Right lobe of liver (tissue), 6 donors: ENCODE results near the gene TESPA1. TPM values are rescaled to one million over a fixed set of nuclear protein-coding genes. Genes with fewer than 3 reads are reported as not detected.
"Not testable (repeated sequence)": the region's sequence is repeated elsewhere in the genome, so short reads cannot be mapped to it uniquely, and the experiment has no call there.

Source experiments
- ATAC-seq, 4 donors: fragments of 200-7000 bp; cut with Tn5 transposase; one replicate each; pipeline ENCODE4 v1.9.1; 2020; ENCODE audit warnings: mild to moderate bottlenecking in 4 of 4, moderate library complexity in 4 of 4
- DNase-seq, 3 donors: peaks; one replicate each; pipeline ENCODE4 v3.0.0-alpha.2; 2020
- H3K27ac ChIP-seq, 3 donors: fragments of 200-600 bp; one replicate each; pipeline ENCODE4 v1.8.0; 2022
- H3K27me3 ChIP-seq, 2 donors: fragments of 200-600 bp; one replicate each; pipeline ENCODE4 v1.8.0; 2022
- H3K36me3 ChIP-seq, 4 donors: fragments of 200-600 bp; sonication (generic) in 1 of 4; one replicate each; pipeline versions ENCODE4 v1.5.1 to v1.8.0; 2017 to 2022; ENCODE audit warnings: control low read depth in 1 of 4
- H3K4me1 ChIP-seq, 4 donors: fragments of 200-600 bp; sonication (generic) in 1 of 4; one replicate each; pipeline versions ENCODE4 v1.5.1 to v1.8.0; 2017 to 2022; ENCODE audit warnings: control low read depth in 1 of 4
- H3K4me3 ChIP-seq, 3 donors: fragments of 200-600 bp; one replicate each; pipeline ENCODE4 v1.8.0; 2022
- H3K9me3 ChIP-seq, 4 donors: fragments of 200-600 bp; sonication (generic) in 1 of 4; one replicate each; pipeline versions ENCODE4 v1.5.1 to v1.8.0; 2017 to 2022; ENCODE audit warnings: control low read depth in 1 of 4
- CTCF ChIP-seq, 4 donors: fragments of 200-600 bp in 3 of 4; fragments of 450-650 bp in 1 of 4; IDR thresholded peaks; one replicate each; pipeline versions ENCODE4 v1.5.1 to v1.8.0; 2016 to 2022; ENCODE audit warnings: antibody characterized with exemption in 4 of 4, mild to moderate bottlenecking in 2 of 4
- POLR2A ChIP-seq: fragments of 450-650 bp; IDR thresholded peaks from one replicate; pipeline ENCODE4 v1.6.1; 2017; ENCODE audit warnings: antibody characterized with exemption, mild to moderate bottlenecking
- WGBS: methylation state at CpG from one replicate; pipeline ENCODE4 v1.1.6; 2018; ENCODE audit warnings: low coverage, low lambda C conversion rate; ENCODE audit not compliant: insufficient coverage; ENCODE audit errors: missing lambda C conversion rate; 5-methylcytosine and 5-hydroxymethylcytosine counted together
- intact Hi-C, 2 donors: fragments of 100-400 bp; cut with DNase I; formaldehyde crosslinking; loops; one replicate each; pipeline versions ENCODE4 v1.11.2 to v1.14.1; 2022
- total RNA-seq, 6 experiments: library from RNA; depleted of rRNA in 2 of 6; stranded (reverse); fragments of >200 nt in 2 of 6; fragmentation: NEBNext Ultra II Directional in 3 of 6; extraction: Animal tissue kit (Norgen Biotek cat#: 25700) in 3 of 6; gene quantifications; one replicate each; pipeline versions ENCODE4 v1.1.0 to v1.2.4, GENCODE V29; 2016 to 2023
- donor health status: DM: no; HTN: yes; CAD: no.
- donor health status: DM: no; HTN: no; CAD: no.
- donor health status: DM: no; HTN: no; CAD: no.
- donor health status: DM: no; HTN: yes; CAD: no.
- donor health status: DM: no; HTN: yes; CAD: no.

TESPA1 gene
- total RNA-seq, 6 experiments from 2014 or later, result 0.09 to 1.2 (median 0.37) TPM; not detected in 1

GRCh38 chr12:54950071-54950727 is 34.4 kb downstream of the TESPA1 start:
- intact Hi-C loops, result loop anchor here in 1 of 2 donors (10.0 kb wide), 1 partner anchor 95 kb away; the partner anchor contains the start of gene MUCL1
- Histone ChIP-seq H3K4me1 (no peaks in the 10 kb centered on the region), H3K4me3 (no peak overlapping the region), H3K27me3 (no peaks in the 10 kb centered on the region), H3K36me3 (no peaks in the 10 kb centered on the region), H3K27ac (no peak overlapping the region), H3K9me3 (no peaks in the 10 kb centered on the region)
- DNase-seq, result no peak
- WGBS, result 83% methylated on average over 1 of the region's 1 CpG
- ATAC-seq, result no peak
- TF ChIP-seq CTCF (IDR thresholded peaks at IDR 0.05) (no peak), POLR2A (no peak)

- ATAC-seq (no peak), DNase-seq (no peak)
- H3K36me3 ChIP-seq, result no peaks in the 10 kb centered on the region
- H3K4me3 ChIP-seq, result no peak overlapping the region
- no peaks in the 10 kb centered on the region for H3K27me3 ChIP-seq
- no peaks in the 10 kb centered on the region for H3K9me3 ChIP-seq
- no peaks in the 10 kb centered on the region for H3K4me1 ChIP-seq
- intact Hi-C loops, result no loop called here
- 72% methylated on average over 2 of the region's 2 CpGs for WGBS
- TF ChIP-seq CTCF (IDR thresholded peaks at IDR 0.05) (no peak), POLR2A (no peak)
- H3K27ac ChIP-seq, result no peak overlapping the region
Measured at GRCh38 chr12:54949073-54949711, 35.4 kb downstream of the TESPA1 start.

GRCh38 chr12:54948171-54948570 is 36.4 kb downstream of the TESPA1 start:
- intact Hi-C loops, result no loop called here

GRCh38 chr12:54945082-54945481 is 39.5 kb downstream of the TESPA1 start:
- no peaks in the 10 kb centered on the region for H3K36me3 ChIP-seq
- intact Hi-C loops, result no loop called here
- ATAC-seq, result no peak
- no peak overlapping the region for H3K27ac ChIP-seq
- TF ChIP-seq POLR2A, result no peak
- TF ChIP-seq CTCF (IDR thresholded peaks at IDR 0.05), result no peak
- H3K4me1 ChIP-seq, result no peaks in the 10 kb centered on the region
- H3K4me3 ChIP-seq, result no peak overlapping the region
- DNase-seq, result no peak
- no peaks in the 10 kb centered on the region for H3K27me3 ChIP-seq
- H3K9me3 ChIP-seq, result no peaks in the 10 kb centered on the region
- 56% methylated on average over 2 of the region's 2 CpGs for WGBS

More at GRCh38 chr12:54948171-54948570, 36.4 kb downstream of the TESPA1 start:
- Histone ChIP-seq H3K4me3 (no peak overlapping the region), H3K4me1 (no peaks in the 10 kb centered on the region), H3K36me3 (no peaks in the 10 kb centered on the region), H3K27me3 (no peaks in the 10 kb centered on the region), H3K9me3 (no peaks in the 10 kb centered on the region), H3K27ac (no peak overlapping the region)
- TF ChIP-seq CTCF (IDR thresholded peaks at IDR 0.05), result no peak
- no peak for TF ChIP-seq POLR2A
- no peak for ATAC-seq
- 83% methylated on average over 1 of the region's 1 CpG for WGBS
- no peak for DNase-seq

GRCh38 chr12:54943292-54943691 is 41.3 kb downstream of the TESPA1 start:
- WGBS, result 62% methylated on average over 4 of the region's 4 CpGs
- H3K27ac ChIP-seq, ATAC-seq, H3K36me3 ChIP-seq, H3K9me3 ChIP-seq, H3K4me1 ChIP-seq, intact Hi-C loops, H3K27me3 ChIP-seq, DNase-seq, H3K4me3 ChIP-seq: not testable (repeated sequence)
